Kidney epithelial cell (primary cell): ENCODE measurements around the gene WASF2. TPM values are rescaled to one million over a fixed set of nuclear protein-coding genes. Genes with fewer than 3 reads are reported as not detected.

Source experiments
- DNase-seq: peaks from one replicate; pipeline ENCODE4 v3.0.0-alpha.2; 2010; ENCODE audit warnings: low read depth
- H3K27me3 ChIP-seq: 2 replicates; pipeline ENCODE4 v1.6.0; 2011; ENCODE audit warnings: low read length; ENCODE audit not compliant: control insufficient read depth, insufficient read depth
- H3K36me3 ChIP-seq: 2 replicates; pipeline ENCODE4 v1.5.1; 2011; ENCODE audit warnings: low read length; ENCODE audit not compliant: control insufficient read depth, insufficient read depth
- H3K4me3 ChIP-seq: 2 replicates; pipeline ENCODE4 v1.5.1; 2011; ENCODE audit warnings: low read depth, mild to moderate bottlenecking, control low read depth, low read length
- CTCF ChIP-seq: IDR thresholded peaks from 2 replicates; pipeline ENCODE4 v1.5.1; 2011; ENCODE audit warnings: mild to moderate bottlenecking, moderate library complexity, low read length, control low read depth, inconsistent platforms; ENCODE audit not compliant: insufficient read depth, poor library complexity, severe bottlenecking
- total RNA-seq: library from RNA; depleted of rRNA; stranded (reverse); fragments of >200 nt; gene quantifications from 2 replicates; pipeline ENCODE4 v1.2.3, GENCODE V29; 2015

Gene WASF2
- total RNA-seq, 1 donor from 2014 or later, result 52.4 TPM

- no peak for TF ChIP-seq CTCF
- peaks cover 8% of the 10 kb centered on the region for H3K27me3 ChIP-seq
Measured at GRCh38 chr1:27403931-27404330, 86.0 kb downstream of the WASF2 start.

GRCh38 chr1:27403065-27403726 lies 86.8 kb downstream of the WASF2 start:
- DNase-seq, result no peak
- peak; percentile 43 for TF ChIP-seq CTCF
- Histone ChIP-seq H3K36me3 (no peaks in the 10 kb centered on the region), H3K4me3 (no peak overlapping the region), H3K27me3 (peaks cover 8% of the 10 kb centered on the region)

More at GRCh38 chr1:27403931-27404330, 86.0 kb downstream of the WASF2 start:
- DNase-seq, result no peak
- H3K36me3 ChIP-seq, result peaks cover 2% of the 10 kb centered on the region
- no peak overlapping the region for H3K4me3 ChIP-seq

GRCh38 chr1:27402349-27402754 lies 87.6 kb downstream of the WASF2 start:
- TF ChIP-seq CTCF, result peak; percentile 74
- peaks cover 8% of the 10 kb centered on the region for H3K27me3 ChIP-seq
- no peaks in the 10 kb centered on the region for H3K36me3 ChIP-seq
- no peak for DNase-seq
- H3K4me3 ChIP-seq, result no peak overlapping the region

- peaks cover 8% of the 10 kb centered on the region for H3K27me3 ChIP-seq
- H3K36me3 ChIP-seq, result no peaks in the 10 kb centered on the region
- no peak for TF ChIP-seq CTCF
- DNase-seq, result no peak
- H3K4me3 ChIP-seq, result no peak overlapping the region
Measured at GRCh38 chr1:27400963-27401341, 89.0 kb downstream of the WASF2 start.

DNA sequence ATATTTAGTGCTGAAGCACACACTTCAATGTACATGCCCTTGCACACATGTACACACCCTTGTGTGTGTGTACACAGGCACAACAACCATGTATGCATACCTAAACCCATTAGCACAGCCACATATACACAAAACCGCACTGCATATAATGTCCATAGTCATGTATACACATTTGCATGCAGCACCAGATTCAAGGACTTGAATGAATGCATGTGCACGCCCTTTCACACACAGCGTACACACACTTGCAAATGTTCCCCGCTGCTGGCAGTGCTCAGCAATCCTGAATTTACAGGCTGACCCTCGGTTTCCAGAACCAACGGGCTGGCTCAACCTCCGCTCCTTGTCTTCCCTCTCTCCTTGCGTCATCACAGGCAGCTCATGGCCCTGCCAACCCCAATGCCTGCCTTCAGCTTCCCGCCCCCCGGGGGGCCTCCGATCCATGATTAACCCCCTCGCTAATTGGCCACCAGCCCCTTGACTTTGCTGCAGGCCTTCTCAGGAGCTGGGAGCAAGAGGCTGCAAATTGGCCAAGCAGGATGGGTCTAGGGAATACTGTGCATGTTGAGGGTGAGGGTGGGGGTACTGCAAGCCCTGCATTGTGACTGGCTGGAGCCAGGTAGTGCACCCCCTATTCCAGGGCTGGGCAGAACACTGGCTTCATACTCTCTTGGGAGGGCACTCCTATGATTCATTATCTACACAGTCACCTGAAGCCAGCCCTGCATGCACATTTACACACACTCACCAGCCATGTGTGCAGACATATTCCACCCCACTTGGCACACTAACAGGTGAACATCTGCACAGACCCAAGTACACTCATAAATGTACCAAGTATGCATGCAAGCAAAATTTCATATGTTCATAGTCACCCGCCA lies 89.6 kb downstream of the WASF2 start:
- H3K4me3 ChIP-seq, result no peak overlapping the region
- H3K27me3 ChIP-seq, result peaks cover 8% of the 10 kb centered on the region
- no peaks in the 10 kb centered on the region for H3K36me3 ChIP-seq
- TF ChIP-seq CTCF, result no peak
- DNase-seq, result no peak
